Calu3 (cell line): ENCODE data around the gene SMIM15. TPM values are rescaled to one million over a fixed set of nuclear protein-coding genes. Genes with fewer than 3 reads are reported as not detected.

Source experiments
- BruUV-seq: library from RNA; stranded (reverse); fragments of 400-500 nt; replicated peaks from 2 replicates; lab custom pipeline; 2021; lab: Mats Ljungman, UMichigan
- CTCF ChIA-PET: fragments of 300-600 bp; sonication (Branson Sonifier 250); formaldehyde crosslinking; loops from one replicate; lab custom pipeline; 2022; ENCODE audit warnings: antibody characterized with exemption; lab: Charles Lee
- DNase-seq: peaks from one replicate; pipeline ENCODE4 v3.0.0; 2022
- H3K27ac Mint-ChIP-seq: one replicate; pipeline ENCODE4 v1.8.0; 2022; ENCODE audit warnings: mixed read lengths; ENCODE audit not compliant: unreplicated experiment
- H3K27me3 Mint-ChIP-seq: one replicate; pipeline ENCODE4 v1.8.0; 2022; ENCODE audit warnings: mixed read lengths; ENCODE audit not compliant: unreplicated experiment
- H3K36me3 Mint-ChIP-seq: one replicate; pipeline ENCODE4 v1.8.0; 2022; ENCODE audit warnings: mild to moderate bottlenecking, moderate library complexity, mixed read lengths; ENCODE audit not compliant: insufficient read depth, unreplicated experiment
- H3K4me1 Mint-ChIP-seq: one replicate; pipeline ENCODE4 v1.8.0; 2022; ENCODE audit warnings: mild to moderate bottlenecking, low read depth, mixed read lengths; ENCODE audit not compliant: unreplicated experiment
- H3K4me3 Mint-ChIP-seq: one replicate; pipeline ENCODE4 v1.8.0; 2022; ENCODE audit warnings: mild to moderate bottlenecking, low read depth, moderate library complexity, mixed read lengths; ENCODE audit not compliant: unreplicated experiment
- H3K9me3 Mint-ChIP-seq: one replicate; pipeline ENCODE4 v1.8.0; 2022; ENCODE audit warnings: low read depth, mixed read lengths; ENCODE audit not compliant: unreplicated experiment
- CTCF ChIP-seq: fragments of 200-600 bp; IDR thresholded peaks from one replicate; pipeline ENCODE4 v1.8.0; 2022; ENCODE audit warnings: antibody characterized with exemption; ENCODE audit not compliant: unreplicated experiment
- intact Hi-C: fragments of 100-400 bp; cut with micrococcal nuclease; formaldehyde crosslinking; loops from one replicate; pipeline ENCODE4 v1.10.0; 2022; ENCODE audit not compliant: unreplicated experiment
- total RNA-seq: library from RNA; stranded (reverse); gene quantifications from 2 replicates; pipeline ENCODE4 v1.2.3, GENCODE V29; 2022

The SMIM15 gene
- total RNA-seq, 1 experiment from 2014 or later = 89.6 TPM

- CTCF ChIA-PET = no interaction called here
- no peak for TF ChIP-seq CTCF
- no peaks in the 10 kb centered on the region for H3K4me1 Mint-ChIP-seq
- no peaks in the 10 kb centered on the region for H3K9me3 Mint-ChIP-seq
- no peaks in the 10 kb centered on the region for H3K27me3 Mint-ChIP-seq
- intact Hi-C loops = no loop called here
- no peak for DNase-seq
- no TSS peak for BruUV-seq
- H3K27ac Mint-ChIP-seq = no peak overlapping the region
- H3K36me3 Mint-ChIP-seq = no peaks in the 10 kb centered on the region
- no peak overlapping the region for H3K4me3 Mint-ChIP-seq
Observed at GRCh38 chr5:61184708-61185107, 22.4 kb upstream of the SMIM15 start.

- no TSS peak for BruUV-seq
- no peak for TF ChIP-seq CTCF
- Mint-ChIP-seq H3K27me3 (no peaks in the 10 kb centered on the region), H3K4me3 (no peak overlapping the region), H3K9me3 (no peaks in the 10 kb centered on the region), H3K4me1 (no peaks in the 10 kb centered on the region), H3K27ac (no peak overlapping the region), H3K36me3 (no peaks in the 10 kb centered on the region)
- DNase-seq = no peak
- CTCF ChIA-PET = no interaction called here
- intact Hi-C loops = no loop called here
Observed at GRCh38 chr5:61183538-61183937, 21.3 kb upstream of the SMIM15 start.

- H3K9me3 Mint-ChIP-seq = no peaks in the 10 kb centered on the region
Observed at GRCh38 chr5:61182449-61182848, 20.2 kb upstream of the SMIM15 start.

DNA sequence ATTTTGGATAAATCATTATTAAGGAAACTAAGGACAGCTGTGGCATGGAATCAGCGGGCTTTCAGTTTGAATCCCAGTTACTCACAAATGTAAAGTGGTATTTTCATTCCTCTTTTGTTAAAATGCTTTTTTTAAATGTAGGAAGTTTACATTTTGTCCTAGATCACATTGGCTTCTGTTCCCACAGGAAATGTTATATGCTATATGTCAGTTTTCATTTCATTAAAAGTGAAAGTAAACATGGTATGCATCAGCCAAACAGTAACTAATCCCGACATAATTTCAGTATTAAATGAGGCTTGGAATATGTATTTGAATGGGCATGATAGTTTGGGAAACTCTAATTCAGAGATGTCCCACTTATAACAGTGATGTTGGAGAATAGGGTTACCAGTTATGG, 18.6 kb upstream of the SMIM15 start:
- Mint-ChIP-seq H3K36me3 (no peaks in the 10 kb centered on the region), H3K27me3 (no peaks in the 10 kb centered on the region), H3K27ac (no peak overlapping the region), H3K9me3 (no peaks in the 10 kb centered on the region), H3K4me1 (no peaks in the 10 kb centered on the region), H3K4me3 (no peak overlapping the region)
- intact Hi-C loops = no loop called here
- no peak for DNase-seq
- no peak for TF ChIP-seq CTCF
- CTCF ChIA-PET = no interaction called here
- BruUV-seq = no TSS peak

More at GRCh38 chr5:61182449-61182848, 20.2 kb upstream of the SMIM15 start:
- no TSS peak for BruUV-seq
- Mint-ChIP-seq H3K27me3 (no peaks in the 10 kb centered on the region), H3K4me1 (no peaks in the 10 kb centered on the region), H3K36me3 (no peaks in the 10 kb centered on the region), H3K27ac (no peak overlapping the region), H3K4me3 (no peak overlapping the region)
- CTCF ChIA-PET = interaction anchor here (1.2 kb wide), 1 partner anchor 15 kb away, joined by 3 read pairs; no protein-coding TSS in a partner anchor
- intact Hi-C loops = no loop called here
- no peak for DNase-seq
- TF ChIP-seq CTCF = no peak
